ENCODE measurements around the gene STOX2.

- TF ChIP-seq CTCF (IDR thresholded peaks at IDR 0.05; ENCODE audit: poor library complexity, severe bottlenecking), result no peak
- TF ChIP-seq REST (IDR thresholded peaks at IDR 0.05; ENCODE audit: borderline replicate concordance), result no peak
Measured at GRCh38 chr4:183989931-183990330, 84.8 kb downstream of the STOX2 start.

All from neural cell (in vitro differentiated cells).